Type B pancreatic cell (in vitro differentiated cells): Measurements from ENCODE around the gene CHRND. TPM values are rescaled to one million over a fixed set of nuclear protein-coding genes. Genes with fewer than 3 reads are reported as not detected.
A peak's percentile ranks its signal among the peaks of the same experiment; 100 is the strongest.

Source experiments
- DNase-seq: peaks from one replicate; pipeline ENCODE4 v3.0.0; 2021; ENCODE audit warnings: mixed read lengths; ENCODE audit not compliant: unreplicated experiment; ENCODE audit errors: extremely low spot score
- H3K27ac Mint-ChIP-seq: 2 replicates; pipeline ENCODE4 v1.8.0; 2021; ENCODE audit warnings: mild to moderate bottlenecking, mixed read lengths
- H3K27me3 Mint-ChIP-seq: 2 replicates; pipeline ENCODE4 v1.8.0; 2021; ENCODE audit warnings: mixed read lengths
- H3K36me3 Mint-ChIP-seq: 2 replicates; pipeline ENCODE4 v1.8.0; 2021; ENCODE audit warnings: mixed read lengths
- H3K4me1 Mint-ChIP-seq: one replicate; pipeline ENCODE4 v1.8.0; 2021; ENCODE audit warnings: mixed read lengths; ENCODE audit not compliant: unreplicated experiment
- H3K4me3 Mint-ChIP-seq: 2 replicates; pipeline ENCODE4 v1.8.0; 2021; ENCODE audit warnings: mild to moderate bottlenecking, mixed read lengths
- H3K9me3 Mint-ChIP-seq: 2 replicates; pipeline ENCODE4 v1.8.0; 2021; ENCODE audit warnings: mixed read lengths
- CTCF ChIP-seq: fragments of 200-600 bp; sonication (generic); conservative IDR thresholded peaks from 2 replicates; pipeline ENCODE4 v1.5.0; 2021; ENCODE audit warnings: antibody characterized with exemption, mild to moderate bottlenecking
- total RNA-seq: library from RNA; stranded (reverse); gene quantifications from 2 replicates; pipeline ENCODE4 v1.2.1, GENCODE V29; 2021; ENCODE audit warnings: low replicate concordance

Gene CHRND
- total RNA-seq, 1 donor from 2014 or later: 0.60 TPM

GRCh38 chr2:232547991-232548390 lies 22.0 kb downstream of the CHRND start:
- H3K27me3 Mint-ChIP-seq: no peaks in the 10 kb centered on the region
- peaks cover 8% of the 10 kb centered on the region for H3K9me3 Mint-ChIP-seq
- TF ChIP-seq CTCF: no peak
- peaks cover 17% of the 10 kb centered on the region for H3K4me1 Mint-ChIP-seq
- H3K4me3 Mint-ChIP-seq: no peak overlapping the region
- DNase-seq: no peak
- H3K36me3 Mint-ChIP-seq: peaks cover 35% of the 10 kb centered on the region
- no peak overlapping the region for H3K27ac Mint-ChIP-seq

DNA sequence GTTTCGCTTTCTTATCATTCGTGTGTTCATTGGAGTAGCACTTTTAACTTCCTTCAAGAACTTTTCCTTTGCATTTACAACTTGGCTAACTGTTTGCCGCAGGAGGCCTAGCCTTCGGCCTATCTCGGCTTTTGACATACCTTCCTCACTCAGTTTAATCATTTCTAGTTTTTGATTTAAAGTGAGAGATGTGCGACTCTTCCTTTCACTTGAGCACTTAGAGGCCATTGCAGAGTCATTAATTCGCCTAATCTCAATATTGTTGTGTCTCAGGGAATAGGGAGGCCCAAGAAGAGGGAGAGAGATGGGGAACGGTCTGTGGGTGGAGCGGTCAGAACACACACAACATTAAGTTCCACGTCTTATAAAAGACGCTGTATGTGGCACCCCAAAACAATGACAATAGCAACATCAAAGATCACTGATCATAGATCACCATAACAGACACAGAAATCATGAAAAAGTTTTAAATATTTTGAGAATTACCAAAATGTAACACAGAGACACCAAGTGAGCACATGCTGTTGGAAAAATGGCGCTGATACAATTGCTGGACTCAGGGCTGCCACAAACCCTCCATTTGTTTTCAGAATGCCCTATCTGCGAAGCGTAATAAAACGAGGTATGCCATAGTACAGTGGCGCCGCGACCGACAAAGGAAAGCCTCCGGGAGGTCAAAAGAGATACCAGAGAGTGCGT lies 23.8 kb downstream of the CHRND start:
- H3K27ac Mint-ChIP-seq: peak overlapping the region; percentile 93
- peak overlapping the region; percentile 95 for H3K4me3 Mint-ChIP-seq
- peaks cover 38% of the 10 kb centered on the region for H3K36me3 Mint-ChIP-seq
- no peak for DNase-seq
- peaks cover 8% of the 10 kb centered on the region for H3K9me3 Mint-ChIP-seq
- no peaks in the 10 kb centered on the region for H3K27me3 Mint-ChIP-seq
- peaks cover 17% of the 10 kb centered on the region for H3K4me1 Mint-ChIP-seq
- no peak for TF ChIP-seq CTCF

- DNase-seq: peak; percentile 96
- Mint-ChIP-seq H3K9me3 (peaks cover 8% of the 10 kb centered on the region), H3K36me3 (peaks cover 42% of the 10 kb centered on the region), H3K4me3 (peak within 1 kb of the TSS; percentile 95), H3K4me1 (peaks cover 17% of the 10 kb centered on the region), H3K27me3 (no peaks in the 10 kb centered on the region), H3K27ac (peak within 1 kb of the TSS; percentile 93)
- TF ChIP-seq CTCF: peak; percentile 58
These were observed 24.6 kb downstream of the CHRND start, which contains the start of the genes EIF4E2 and TIGD1 for GRCh38 chr2:232550354-232551249. Gene EIF4E2, plus strand, starts transcription at chr2:232550689. Its CDS starts 36 bp downstream, at chr2:232550725. Gene TIGD1, minus strand, starts transcription at chr2:232550557. Its CDS starts 675 bp downstream, at chr2:232549882.

- Mint-ChIP-seq H3K9me3 (peaks cover 8% of the 10 kb centered on the region), H3K4me1 (peaks cover 17% of the 10 kb centered on the region), H3K27me3 (no peaks in the 10 kb centered on the region), H3K27ac (peak overlapping the region; percentile 93), H3K4me3 (peak overlapping the region; percentile 95), H3K36me3 (peaks cover 43% of the 10 kb centered on the region)
- no peak for DNase-seq
- no peak for TF ChIP-seq CTCF
These were observed 25.3 kb downstream of the CHRND start for GRCh38 chr2:232551250-232551638.

GRCh38 chr2:232551776-232552175 lies 25.8 kb downstream of the CHRND start:
- Mint-ChIP-seq H3K4me3 (peak overlapping the region; percentile 95), H3K27me3 (no peaks in the 10 kb centered on the region)
- no peak for TF ChIP-seq CTCF

More at GRCh38 chr2:232551776-232552175, 25.8 kb downstream of the CHRND start:
- peaks cover 17% of the 10 kb centered on the region for H3K4me1 Mint-ChIP-seq
- peaks cover 8% of the 10 kb centered on the region for H3K9me3 Mint-ChIP-seq
- peak overlapping the region; percentile 93 for H3K27ac Mint-ChIP-seq
- no peak for DNase-seq
- peaks cover 42% of the 10 kb centered on the region for H3K36me3 Mint-ChIP-seq
